Liver (tissue), 3 donors: ENCODE data around the gene ST8SIA6.

Experiments used
- CTCF ChIP-seq: fragments of 150-350 bp; IDR thresholded peaks from 2 replicates; pipeline ENCODE4 v1.5.1; 2017; ENCODE audit warnings: improper control_type of control experiment, low read depth, low read length; ENCODE audit not compliant: missing input control
- JUND ChIP-seq, 2 donors: IDR thresholded peaks; 2 replicates each; pipeline ENCODE4 v1.6.1; 2016; ENCODE audit warnings: antibody characterized with exemption in 2 of 2
- MAX ChIP-seq: IDR thresholded peaks from 2 replicates; pipeline ENCODE4 v1.6.1; 2016; ENCODE audit warnings: antibody characterized with exemption
- RAD21 ChIP-seq, 2 donors: IDR thresholded peaks; 2 replicates each; pipeline ENCODE4 v1.6.1; 2016; ENCODE audit warnings: antibody characterized with exemption in 2 of 2, mild to moderate bottlenecking in 2 of 2
- REST ChIP-seq: IDR thresholded peaks from 2 replicates; pipeline ENCODE4 v1.6.1; 2016; ENCODE audit warnings: antibody characterized with exemption, mild to moderate bottlenecking
- TAF1 ChIP-seq: conservative IDR thresholded peaks from 2 replicates; pipeline ENCODE4 v1.6.1; 2016; ENCODE audit warnings: antibody characterized with exemption, mild to moderate bottlenecking
- YY1 ChIP-seq: IDR thresholded peaks from 2 replicates; pipeline ENCODE4 v1.6.1; 2016; ENCODE audit warnings: antibody characterized with exemption, mild to moderate bottlenecking
- ZBTB33 ChIP-seq: IDR thresholded peaks from 2 replicates; pipeline ENCODE4 v1.6.1; 2016; ENCODE audit warnings: antibody characterized with exemption
- donor health status: healthy.
- donor health status: healthy.

- no peak for TF ChIP-seq CTCF
- no peak for TF ChIP-seq RAD21 (IDR thresholded peaks at IDR 0.05)
- TF ChIP-seq ZBTB33: no peak
- no peak for TF ChIP-seq REST
- no peak for TF ChIP-seq YY1
- TF ChIP-seq JUND (IDR thresholded peaks at IDR 0.05): no peak
- TF ChIP-seq TAF1: no peak
- no peak for TF ChIP-seq MAX
Measured at GRCh38 chr10:17358461-17358860, 95.9 kb downstream of the ST8SIA6 start.
